Endothelial cell of umbilical vein (primary cell): ENCODE data around the gene RPL34. TPM values are rescaled to one million over a fixed set of nuclear protein-coding genes. Genes with fewer than 3 reads are reported as not detected.

Experiments
- BruUV-seq: library from RNA; stranded (reverse); fragments of 400-500 nt; replicated peaks from 2 replicates; lab custom pipeline; 2021; lab: Mats Ljungman, UMichigan
- CTCF ChIA-PET: fragments of 300-600, 350-600 bp; sonication (Branson Sonifier 250); formaldehyde crosslinking; loops from one replicate; lab custom pipeline; 2021; ENCODE audit warnings: antibody characterized with exemption, inconsistent platforms; lab: Charles Lee
- POLR2A ChIA-PET: fragments of 300-600, 350-600 bp; sonication (Branson Sonifier 250); formaldehyde crosslinking; loops from one replicate; lab custom pipeline; 2021; ENCODE audit warnings: antibody characterized with exemption, inconsistent platforms; lab: Charles Lee
- DNase-seq: peaks from one replicate; pipeline ENCODE4 v3.0.0-alpha.2; 2011; ENCODE audit warnings: low read depth, low spot score
- FAIRE-seq: peaks from 2 replicates; lab custom pipeline; 2011; peaks lifted over from hg19 to GRCh38; lab: Jason Lieb, UNC
- H2AFZ ChIP-seq: 2 replicates; pipeline ENCODE4 v1.6.0; 2012; ENCODE audit warnings: low read depth, low read length, control low read depth, inconsistent platforms
- H3K27ac ChIP-seq: 2 replicates; pipeline ENCODE4 v1.5.1; 2011; ENCODE audit warnings: low read depth, mild to moderate bottlenecking, control low read depth, low read length, moderate library complexity; ENCODE audit not compliant: insufficient read depth
- H3K27me3 ChIP-seq, 2 experiments: 2 replicates each; pipeline versions ENCODE4 v1.6.0 to v1.6.1; 2011; ENCODE audit warnings: low read length in 2 of 2, mixed read lengths in 1 of 2; ENCODE audit not compliant: control insufficient read depth in 2 of 2, insufficient read depth in 2 of 2
- H3K36me3 ChIP-seq, 2 experiments: 2 replicates in 1 of 2; 3 replicates in 1 of 2; pipeline ENCODE4 v1.5.1; 2011; ENCODE audit warnings: low read length in 2 of 2, mild to moderate bottlenecking in 1 of 2, moderate library complexity in 1 of 2; ENCODE audit not compliant: control insufficient read depth in 2 of 2, insufficient read depth in 2 of 2; ENCODE audit errors: extremely low read depth in 1 of 2
- H3K4me1 ChIP-seq: 3 replicates; pipeline ENCODE4 v1.5.1; 2011; ENCODE audit warnings: mild to moderate bottlenecking, low read length; ENCODE audit not compliant: control insufficient read depth, insufficient read depth; ENCODE audit errors: extremely low read depth
- H3K4me2 ChIP-seq: 2 replicates; pipeline ENCODE4 v1.6.1; 2011; ENCODE audit warnings: low read length, control low read depth, mixed read lengths; ENCODE audit not compliant: insufficient read depth
- H3K4me3 ChIP-seq, 3 experiments: fragments of 200-600 bp in 1 of 3; sonication (generic), shearing (Covaris generic) in 1 of 3; replicated peaks in 1 of 3; 2 replicates each; pipeline ENCODE4 v1.5.1; 2011 to 2016; ENCODE audit warnings: control low read depth in 3 of 3, low read length in 3 of 3, mild to moderate bottlenecking in 2 of 3, inconsistent platforms in 1 of 3, low read depth in 1 of 3, moderate library complexity in 1 of 3; ENCODE audit not compliant: insufficient read depth in 1 of 3
- H3K79me2 ChIP-seq: 2 replicates; pipeline ENCODE4 v1.6.0; 2012; ENCODE audit warnings: low read length, inconsistent platforms; ENCODE audit not compliant: control insufficient read depth, insufficient read depth
- H3K9ac ChIP-seq: replicated peaks from 2 replicates; pipeline ENCODE3; 2011; ENCODE audit warnings: low read length, control low read depth; ENCODE audit not compliant: insufficient read depth; ENCODE audit errors: extremely low read depth
- H3K9me1 ChIP-seq: replicated peaks from 3 replicates; pipeline ENCODE4 v1.6.0; 2011; ENCODE audit warnings: mild to moderate bottlenecking, low read length; ENCODE audit not compliant: control insufficient read depth, insufficient read depth; ENCODE audit errors: extremely low read depth
- H3K9me3 ChIP-seq: replicated peaks from 2 replicates; pipeline ENCODE4 v1.5.1; 2012; ENCODE audit warnings: low read length, inconsistent platforms; ENCODE audit not compliant: control insufficient read depth, insufficient read depth
- H4K20me1 ChIP-seq: replicated peaks from 2 replicates; pipeline ENCODE3; 2011; ENCODE audit warnings: mild to moderate bottlenecking, low read length; ENCODE audit not compliant: control insufficient read depth, insufficient read depth; ENCODE audit errors: extremely low read depth
- CTCF ChIP-seq, 2 donors: IDR thresholded peaks; 1 replicate in 1 of 2; 2 replicates in 1 of 2; pipeline ENCODE4 v1.5.1; 2011; ENCODE audit warnings: low read length in 2 of 2, mild to moderate bottlenecking in 2 of 2, moderate library complexity in 2 of 2, control low read depth in 1 of 2, inconsistent platforms in 1 of 2, low read depth in 1 of 2; ENCODE audit not compliant: insufficient read depth in 1 of 2; ENCODE audit errors: extremely low read depth in 1 of 2
- EZH2 ChIP-seq: IDR thresholded peaks from 2 replicates; pipeline ENCODE4 v1.6.1; 2012; ENCODE audit warnings: borderline replicate concordance, low read depth, mild to moderate bottlenecking, moderate library complexity, low read length, inconsistent platforms; ENCODE audit not compliant: severe bottlenecking
- FOS ChIP-seq: IDR thresholded peaks from 2 replicates; pipeline ENCODE4 v1.6.1; 2011; ENCODE audit warnings: mild to moderate bottlenecking, low read length, moderate library complexity, borderline replicate concordance; ENCODE audit not compliant: insufficient read depth
- GATA2 ChIP-seq: IDR thresholded peaks from 2 replicates; pipeline ENCODE4 v1.7.0; 2011; ENCODE audit warnings: low read depth, mild to moderate bottlenecking, moderate library complexity, mixed read lengths, low read length; ENCODE audit not compliant: insufficient read length, insufficient read depth
- JUN ChIP-seq: IDR thresholded peaks from 2 replicates; pipeline ENCODE4 v1.6.1; 2011; ENCODE audit warnings: borderline replicate concordance, low read depth; ENCODE audit not compliant: insufficient read length, insufficient read depth
- MAX ChIP-seq: IDR thresholded peaks from 2 replicates; pipeline ENCODE4 v1.6.1; 2011; ENCODE audit not compliant: insufficient read depth, insufficient read length
- MYC ChIP-seq: IDR thresholded peaks from one replicate; pipeline ENCODE4 v1.6.1; 2011; ENCODE audit warnings: mild to moderate bottlenecking, low read depth, low read length
- POLR2A ChIP-seq: IDR thresholded peaks from 2 replicates; pipeline ENCODE4 v1.6.1; 2012; ENCODE audit warnings: low read depth, mild to moderate bottlenecking, control low read depth, low read length
- POLR2AphosphoS5 ChIP-seq: IDR thresholded peaks from 2 replicates; pipeline ENCODE4 v1.6.1; 2012; ENCODE audit warnings: low read depth, mild to moderate bottlenecking, control low read depth, low read length, moderate library complexity; ENCODE audit not compliant: insufficient read depth
- dilution Hi-C: fragments of 300-500 bp; cut with MboI; formaldehyde crosslinking; loops from one replicate; pipeline ENCODE4 v1.15.0; 2019; ENCODE audit warnings: low sequenced_read_pairs; ENCODE audit not compliant: extremely low pct_ligation_motif_present
- intact Hi-C: fragments of 100-400 bp; cut with micrococcal nuclease; formaldehyde crosslinking; loops from one replicate; pipeline ENCODE4 v1.10.0; 2022
- polyA plus RNA-seq, 4 experiments: library from polyadenylated mRNA; depleted of rRNA in 3 of 4; stranded (reverse) in 3 of 4; unstranded in 1 of 4; fragments of >200 nt; gene quantifications; 2 replicates each; pipeline versions ENCODE4 v1.2.1 to v1.2.3, GENCODE V29; 2011 to 2012; ENCODE audit warnings: missing spikeins in 1 of 4
- small RNA-seq: library from RNA; depleted of rRNA; stranded (forward); fragments of <200 nt; gene quantifications from one replicate; pipeline ENCODE3, GENCODE V24; 2012; ENCODE audit warnings: low replicate concordance, low read depth; ENCODE audit not compliant: insufficient read depth, insufficient read length
- total RNA-seq: library from RNA; stranded (reverse); gene quantifications from 2 replicates; pipeline ENCODE4 v1.2.3, GENCODE V29; 2021

RPL34 gene
- total and polyA plus RNA-seq, 2 donors (not counting 3 experiments of a cell fraction or from before 2014, with no cell fraction given), result 1,114 to 2,397 TPM

- no TSS peak for BruUV-seq
- H2AFZ ChIP-seq, result no peak overlapping the region
- TF ChIP-seq POLR2AphosphoS5, result no peak
- TF ChIP-seq MAX, result no peak
- TF ChIP-seq POLR2A, result no peak
- TF ChIP-seq GATA2, result no peak
- no peak for TF ChIP-seq CTCF (IDR thresholded peaks at IDR 0.05; ENCODE audit: extremely low read depth in 1 of 2, insufficient read depth in 1 of 2, low read depth in 1 of 2, low read length in 2 of 2)
- TF ChIP-seq EZH2, result no peak
- no peak for TF ChIP-seq FOS
- no peak for TF ChIP-seq MYC
- no peak for TF ChIP-seq JUN
- H3K4me1 ChIP-seq, result no peaks in the 10 kb centered on the region
- intact Hi-C loops, result loop anchor here (10.0 kb wide), 1 partner anchor 1140 kb away; the partner anchor contains the start of gene GAR1
- H4K20me1 ChIP-seq, result no peaks in the 10 kb centered on the region
- dilution Hi-C loops, result no loop called here
- H3K4me3 ChIP-seq, result no peak overlapping the region
- no peak overlapping the region for H3K27ac ChIP-seq
- H3K9ac ChIP-seq, result no peak overlapping the region
- peaks cover 0 to 7% of the 10 kb centered on the region in 2 experiments for H3K36me3 ChIP-seq
- ChIA-PET CTCF (interaction anchor here (0.7 to 2.4 kb wide), 4 partner anchors 10 to 731 kb away, joined by 4 to 10 read pairs (median 4); no protein-coding TSS in a partner anchor), POLR2A (interaction anchor here (0.5 kb wide), 1 partner anchor 82 kb away, joined by 5 read pairs; no protein-coding TSS in a partner anchor)
- no peaks in the 10 kb centered on the region for H3K79me2 ChIP-seq
- no peak for DNase-seq
- H3K27me3 ChIP-seq, result no peaks in the 10 kb centered on the region
- no peak overlapping the region for H3K4me2 ChIP-seq
- no peak for FAIRE-seq
- H3K9me1 ChIP-seq, result no peaks in the 10 kb centered on the region
- H3K9me3 ChIP-seq, result no peaks in the 10 kb centered on the region
Observed at GRCh38 chr4:108674356-108674977, 54.1 kb downstream of the RPL34 start.

Small RNAs within 50 kb of the gene (small RNA-seq; reads per million reads assigned to genes)
- 2.6 reads per million, percentile 12 among the genes with 10 or more reads in this experiment for gene RNU6-431P

Other genes starting within 250 kb of the RPL34 start
- gene OSTC, start 30.0 kb downstream of the RPL34 start, total RNA-seq, result 196 and 209 TPM in 2 replicates
- gene OSTC, start 30.0 kb downstream of the RPL34 start, polyA plus RNA-seq, result 200 and 310 TPM in 2 replicates
- not detected in 2 replicates for gene ETNPPL, start 142.5 kb downstream of the RPL34 start, total RNA-seq
- not detected in 2 replicates for gene ETNPPL, start 142.5 kb downstream of the RPL34 start, polyA plus RNA-seq